Mucosa of stomach (tissue), 1 donor: Measurements from ENCODE around the gene SSRP1.

ENCODE experiments used
- H3K27me3 ChIP-seq: one replicate; pipeline ENCODE4 v1.7.0; 2013; ENCODE audit warnings: mild to moderate bottlenecking, low read length; ENCODE audit not compliant: control insufficient read depth, insufficient read depth
- H3K36me3 ChIP-seq: one replicate; pipeline ENCODE4 v1.7.0; 2013; ENCODE audit warnings: low read length; ENCODE audit not compliant: control insufficient read depth, insufficient read depth
- H3K4me1 ChIP-seq: one replicate; pipeline ENCODE4 v1.7.0; 2013; ENCODE audit warnings: mild to moderate bottlenecking, low read length; ENCODE audit not compliant: control insufficient read depth, insufficient read depth
- H3K4me3 ChIP-seq: one replicate; pipeline ENCODE4 v1.7.0; 2013; ENCODE audit warnings: low read length
- H3K9ac ChIP-seq: one replicate; pipeline ENCODE4 v1.7.0; 2013; ENCODE audit warnings: mild to moderate bottlenecking, low read length, moderate library complexity
- H3K9me3 ChIP-seq: one replicate; pipeline ENCODE4 v1.7.0; 2013; ENCODE audit warnings: mild to moderate bottlenecking, low read length, moderate library complexity; ENCODE audit not compliant: control insufficient read depth
- donor health status: Pancreatic carcinoma.

Gene SSRP1

DNA sequence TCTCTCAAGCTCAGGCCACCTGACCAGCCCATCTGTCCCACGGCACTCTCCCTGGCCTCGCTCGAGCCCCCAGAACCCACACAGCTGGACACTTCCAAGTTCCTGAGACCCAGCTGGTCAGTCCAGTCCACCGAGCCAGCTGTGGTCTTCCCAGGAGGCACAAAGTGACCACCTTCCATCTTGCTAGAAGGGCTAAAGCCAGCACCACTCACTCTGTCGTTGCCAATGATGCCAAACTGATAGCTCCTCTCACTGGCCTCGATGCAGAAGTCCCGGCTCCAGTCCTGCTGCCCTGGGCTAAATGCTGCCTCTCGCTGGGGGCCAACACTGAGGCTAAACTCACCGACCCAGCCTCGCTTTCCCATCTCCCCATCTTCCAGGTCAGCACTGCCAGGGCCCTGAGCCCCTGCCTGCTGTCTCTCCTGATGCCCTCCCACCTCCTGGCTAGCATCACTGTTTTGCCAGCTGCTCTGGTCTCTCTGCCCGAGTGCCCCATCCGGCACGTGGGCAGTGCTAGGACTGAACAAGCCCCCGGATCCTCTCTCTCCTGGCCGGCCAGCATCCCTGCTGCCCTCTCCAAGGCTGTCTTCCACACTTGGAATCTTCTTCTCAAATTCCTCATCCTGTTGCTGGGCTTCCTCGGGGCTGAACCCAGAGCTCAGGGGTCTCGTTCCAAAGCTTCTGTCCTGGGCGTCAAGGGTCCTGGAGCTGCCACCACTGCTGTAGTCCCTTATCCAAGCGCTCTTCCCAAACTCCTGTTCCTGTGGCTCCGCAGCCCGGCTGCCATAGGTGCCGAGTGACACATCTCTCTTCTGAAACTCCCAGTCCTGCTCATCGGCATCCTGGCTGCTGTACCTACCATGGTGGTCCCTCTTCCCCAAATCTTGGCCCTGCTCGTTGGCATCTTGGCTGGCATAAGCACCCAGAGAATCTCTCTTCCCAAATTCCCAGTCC, 26.3 kb downstream of the SSRP1 start:
- no peaks in the 10 kb centered on the region for H3K27me3 ChIP-seq
- no peak overlapping the region for H3K4me3 ChIP-seq
- peaks cover 88% of the 10 kb centered on the region for H3K4me1 ChIP-seq
- H3K9me3 ChIP-seq = no peaks in the 10 kb centered on the region
- peak overlapping the region; percentile 0 for H3K9ac ChIP-seq
- peaks cover 46% of the 10 kb centered on the region for H3K36me3 ChIP-seq

DNA sequence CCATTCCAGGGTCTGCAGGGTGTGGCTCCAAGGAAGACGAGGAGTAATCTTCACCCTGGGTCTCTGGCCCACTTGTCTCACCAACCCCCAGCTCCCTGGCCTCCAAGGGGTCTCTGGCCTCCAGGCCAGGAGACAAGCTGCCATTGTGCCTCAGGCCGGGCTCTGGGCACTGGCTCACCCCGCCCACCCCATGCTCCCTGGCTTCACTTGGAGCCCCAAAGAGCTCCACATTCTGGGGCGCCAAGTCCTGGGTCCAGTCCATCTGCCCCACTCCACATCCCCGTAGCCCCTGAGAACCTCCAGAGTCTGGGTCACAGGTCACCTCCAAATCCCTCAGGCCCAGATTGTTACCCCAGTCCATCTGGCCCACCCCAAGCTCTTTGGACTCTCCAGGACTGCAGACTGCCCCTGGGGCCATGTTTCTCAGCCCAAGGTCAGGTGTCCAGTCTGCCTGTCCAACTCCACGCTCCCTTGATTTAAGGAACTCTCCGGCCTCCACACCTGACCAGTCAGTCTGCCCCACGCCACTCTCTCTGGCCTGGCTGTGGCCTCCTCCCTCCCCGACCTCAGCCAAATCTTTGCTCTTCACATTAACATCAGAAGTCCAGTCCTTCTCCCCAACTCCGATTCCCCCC, 27.1 kb downstream of the SSRP1 start:
- peak overlapping the region; percentile 0 for H3K9ac ChIP-seq

DNA sequence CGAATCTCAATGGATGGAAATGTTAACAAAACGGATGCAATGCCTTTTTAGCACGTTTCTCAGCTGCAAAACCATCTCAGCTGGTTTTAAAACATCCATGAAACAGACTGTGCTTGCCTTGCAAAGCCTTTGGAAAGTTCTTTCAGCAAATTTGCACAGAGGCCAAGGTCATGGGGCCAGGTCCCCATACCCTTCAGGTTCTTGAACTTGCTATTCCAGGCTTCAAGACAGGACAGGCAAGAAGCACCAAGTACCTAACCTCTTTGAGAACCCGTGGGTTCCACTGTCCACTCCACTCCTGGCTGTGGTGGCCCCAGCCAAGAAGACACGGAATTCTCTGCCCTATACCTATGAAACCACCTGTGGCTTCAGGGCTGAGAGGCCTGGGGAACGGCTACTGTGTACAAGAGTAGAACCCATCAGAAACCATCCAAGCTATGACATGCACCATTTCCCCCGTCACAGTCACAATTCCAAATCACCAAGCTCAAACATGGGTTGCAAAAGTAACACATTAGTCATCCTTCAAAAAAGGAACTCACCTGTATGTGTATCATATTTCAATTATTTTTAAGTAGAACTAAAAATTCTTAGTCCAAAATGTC, 27.9 kb downstream of the SSRP1 start:
- Histone ChIP-seq H3K4me1 (peaks cover 87% of the 10 kb centered on the region), H3K9ac (no peak overlapping the region), H3K9me3 (no peaks in the 10 kb centered on the region), H3K4me3 (no peak overlapping the region), H3K36me3 (peaks cover 39% of the 10 kb centered on the region), H3K27me3 (no peaks in the 10 kb centered on the region)

More for the DNA sequence above, 27.1 kb downstream of the SSRP1 start:
- Histone ChIP-seq H3K4me3 (no peak overlapping the region), H3K9me3 (no peaks in the 10 kb centered on the region), H3K4me1 (peaks cover 92% of the 10 kb centered on the region), H3K36me3 (peaks cover 41% of the 10 kb centered on the region), H3K27me3 (no peaks in the 10 kb centered on the region)

DNA sequence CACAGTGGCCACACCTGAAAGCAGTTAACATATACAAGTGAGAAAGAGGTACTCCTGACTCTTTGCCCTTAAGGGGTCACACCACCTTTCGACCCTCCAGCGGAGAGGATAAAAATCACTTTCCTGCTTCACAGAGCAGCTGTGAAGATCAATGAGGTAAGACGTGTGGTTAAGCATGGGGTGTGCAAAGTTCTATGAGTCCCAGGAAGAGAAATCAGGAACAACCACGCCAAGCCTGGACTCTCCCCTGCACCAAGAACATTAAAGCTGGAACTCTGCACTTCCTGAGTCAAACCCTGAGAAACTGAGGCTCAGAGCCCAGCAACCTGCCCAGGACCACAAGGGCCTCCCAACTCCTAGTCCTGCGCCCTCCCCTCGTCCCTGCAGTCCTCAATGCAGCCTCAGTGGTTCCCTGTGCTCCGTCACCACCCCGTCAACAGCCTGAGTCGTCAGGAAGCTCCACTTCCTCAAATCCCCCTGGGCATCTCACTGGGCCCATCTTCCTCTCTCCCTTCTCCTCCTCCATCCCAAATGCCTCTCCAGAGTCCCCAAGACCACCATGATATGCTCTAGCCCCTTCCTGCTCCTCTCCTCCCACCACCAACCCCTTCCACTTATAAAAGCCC, 28.6 kb downstream of the SSRP1 start:
- Histone ChIP-seq H3K36me3 (peaks cover 36% of the 10 kb centered on the region), H3K27me3 (no peaks in the 10 kb centered on the region), H3K9ac (no peak overlapping the region), H3K9me3 (no peaks in the 10 kb centered on the region), H3K4me1 (peaks cover 79% of the 10 kb centered on the region), H3K4me3 (no peak overlapping the region)

DNA sequence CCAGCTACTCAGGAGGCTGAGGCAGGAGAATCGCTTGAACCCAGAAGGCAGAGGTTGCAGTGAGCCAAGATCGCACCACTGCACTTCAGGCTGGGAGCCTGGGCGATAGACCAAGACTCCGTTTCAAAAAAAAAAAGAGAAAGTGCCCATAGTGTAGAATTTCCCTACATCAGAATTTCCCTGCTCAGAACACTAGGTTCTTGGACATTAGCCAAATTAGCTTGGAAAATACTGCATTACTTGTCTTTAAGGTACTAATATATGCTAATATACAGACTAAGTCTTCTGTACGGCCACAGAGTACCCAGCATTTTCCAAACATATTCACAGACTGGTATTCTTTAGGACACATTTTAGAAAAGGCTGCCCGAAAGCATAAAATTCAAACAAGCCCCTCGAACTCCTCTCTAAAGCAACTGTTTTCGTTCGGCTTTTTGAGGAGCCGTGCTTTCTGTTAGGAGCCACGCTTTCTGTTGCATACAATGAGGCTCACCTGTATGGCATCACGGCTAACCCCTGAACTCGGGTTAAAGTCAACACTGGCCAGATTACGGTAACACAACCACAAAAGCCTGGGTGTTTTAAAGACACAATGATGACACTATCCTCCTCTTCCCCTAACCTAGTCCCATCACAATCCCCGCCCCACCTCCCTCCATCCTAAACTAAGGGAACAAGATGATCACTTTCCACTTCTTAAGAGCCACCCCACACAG, 29.4 kb downstream of the SSRP1 start:
- H3K9ac ChIP-seq = no peak overlapping the region
- H3K36me3 ChIP-seq = peaks cover 36% of the 10 kb centered on the region
- H3K4me1 ChIP-seq = peaks cover 72% of the 10 kb centered on the region
- no peaks in the 10 kb centered on the region for H3K9me3 ChIP-seq
- H3K27me3 ChIP-seq = no peaks in the 10 kb centered on the region
- no peak overlapping the region for H3K4me3 ChIP-seq

DNA sequence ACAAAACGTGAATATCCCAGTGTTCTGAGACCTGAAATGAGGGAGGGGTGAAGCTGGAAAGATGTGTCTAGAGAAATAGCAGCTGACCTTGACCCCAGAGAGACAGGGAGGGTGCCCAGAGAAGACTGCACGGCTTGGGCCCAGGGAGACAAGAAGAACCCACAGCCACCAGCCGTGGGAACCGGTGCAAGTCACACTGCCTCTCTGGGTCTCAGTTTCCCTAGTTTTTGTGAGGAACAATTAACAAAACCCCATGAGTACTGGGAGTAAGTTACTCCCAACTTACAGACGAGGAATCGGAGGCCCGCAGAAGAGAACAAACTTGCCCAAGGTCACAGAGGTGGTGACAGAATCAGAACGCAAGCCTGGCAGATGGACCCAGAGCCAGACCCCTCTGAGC, 30.2 kb downstream of the SSRP1 start:
- H3K36me3 ChIP-seq = peaks cover 36% of the 10 kb centered on the region
- H3K9ac ChIP-seq = no peak overlapping the region
- no peaks in the 10 kb centered on the region for H3K9me3 ChIP-seq
- H3K4me1 ChIP-seq = peaks cover 64% of the 10 kb centered on the region
- H3K27me3 ChIP-seq = no peaks in the 10 kb centered on the region
- H3K4me3 ChIP-seq = no peak overlapping the region

DNA sequence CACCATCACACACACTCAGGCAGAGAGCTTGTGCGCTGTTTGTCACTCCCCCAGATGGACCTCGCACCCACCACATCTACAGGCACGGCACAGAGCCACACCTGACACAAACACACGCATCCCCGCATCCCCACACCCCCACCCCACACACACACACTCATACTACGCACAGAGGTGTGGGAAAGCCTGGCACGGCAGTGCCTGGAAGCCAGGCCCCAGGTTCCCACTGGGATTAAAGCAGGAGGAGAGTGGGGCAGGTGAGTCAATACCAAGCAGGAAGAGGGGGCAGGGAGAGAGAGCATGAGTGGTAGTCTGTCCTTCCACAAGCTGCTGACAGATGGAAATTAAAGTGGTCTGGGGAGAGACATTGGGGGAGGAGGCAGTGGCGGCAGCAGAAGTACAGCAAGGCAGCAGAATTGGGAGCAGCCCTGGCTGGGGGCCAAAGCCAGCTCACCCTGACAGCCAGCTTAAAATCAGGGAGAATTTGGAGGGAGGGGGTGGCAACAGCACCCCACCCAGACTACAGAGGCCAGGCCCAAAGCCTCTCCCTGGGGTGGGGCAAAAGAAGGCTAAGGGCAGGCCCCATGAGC, 31.6 kb downstream of the SSRP1 start:
- H3K36me3 ChIP-seq = peaks cover 36% of the 10 kb centered on the region
- H3K9ac ChIP-seq = peak overlapping the region; percentile 31
- H3K4me1 ChIP-seq = peaks cover 50% of the 10 kb centered on the region

DNA sequence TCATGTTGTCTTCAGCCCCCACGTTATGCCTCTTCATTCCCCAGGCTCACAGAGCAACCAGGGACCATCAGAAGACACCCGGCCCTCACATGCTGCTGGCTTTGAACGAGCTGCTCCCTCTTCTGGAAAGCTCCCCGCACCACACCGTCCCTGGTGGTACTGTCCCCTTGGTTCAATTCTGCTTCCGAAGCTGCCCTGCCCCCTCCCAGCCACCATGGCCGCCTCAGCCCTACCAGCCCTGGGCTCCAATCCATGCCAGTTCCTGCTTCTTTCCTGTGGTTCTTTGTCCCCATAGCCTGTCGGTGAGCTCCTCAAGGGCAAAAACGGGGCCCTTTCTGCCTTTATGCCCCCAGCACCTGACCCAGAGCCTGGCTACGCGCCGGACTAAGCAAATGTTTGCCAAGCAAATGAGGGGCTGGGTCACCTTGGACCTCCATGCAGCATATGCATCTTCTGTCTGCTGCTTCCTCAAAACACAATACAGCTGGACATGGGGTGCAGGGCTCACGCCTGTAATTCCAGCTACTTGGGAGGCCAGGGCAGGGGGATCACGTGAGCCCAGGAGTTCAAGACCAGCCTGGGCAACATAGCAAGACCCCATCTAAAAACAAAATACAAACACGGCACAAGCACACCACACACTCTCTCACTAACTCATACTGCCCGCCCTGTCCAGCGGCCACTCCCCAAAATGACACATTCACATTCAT, 32.3 kb downstream of the SSRP1 start:
- peaks cover 43% of the 10 kb centered on the region for H3K4me1 ChIP-seq
- peak overlapping the region; percentile 31 for H3K9ac ChIP-seq
- no peak overlapping the region for H3K4me3 ChIP-seq
- no peaks in the 10 kb centered on the region for H3K27me3 ChIP-seq
- peaks cover 8% of the 10 kb centered on the region for H3K9me3 ChIP-seq
- peaks cover 36% of the 10 kb centered on the region for H3K36me3 ChIP-seq

More for the DNA sequence above, 31.6 kb downstream of the SSRP1 start:
- Histone ChIP-seq H3K9me3 (peaks cover 8% of the 10 kb centered on the region), H3K27me3 (no peaks in the 10 kb centered on the region), H3K4me3 (no peak overlapping the region)

DNA sequence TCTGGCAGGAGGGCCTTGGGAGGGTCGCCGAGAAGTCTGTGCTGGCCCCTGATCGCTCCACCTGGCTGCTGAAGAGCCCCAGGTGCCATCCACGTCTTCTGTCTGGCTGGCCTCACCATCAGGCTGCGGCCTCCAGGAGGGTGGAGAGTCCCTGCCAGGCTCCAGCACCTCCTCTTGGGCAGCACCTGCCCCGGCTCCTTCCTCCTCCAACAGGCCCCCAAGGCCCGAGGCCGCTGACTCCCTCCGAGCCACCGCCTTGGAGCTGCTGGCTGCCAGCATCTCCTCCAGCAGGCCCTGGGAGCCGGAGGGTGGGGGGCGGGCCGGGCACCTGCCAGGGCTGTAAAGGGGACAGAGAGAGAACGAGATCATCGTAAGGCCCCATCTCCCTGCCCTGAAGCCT, 33.2 kb downstream of the SSRP1 start:
- H3K9ac ChIP-seq = no peak overlapping the region
- no peak overlapping the region for H3K4me3 ChIP-seq
- peaks cover 35% of the 10 kb centered on the region for H3K4me1 ChIP-seq
- H3K36me3 ChIP-seq = peaks cover 33% of the 10 kb centered on the region
- peaks cover 8% of the 10 kb centered on the region for H3K9me3 ChIP-seq
- no peaks in the 10 kb centered on the region for H3K27me3 ChIP-seq

DNA sequence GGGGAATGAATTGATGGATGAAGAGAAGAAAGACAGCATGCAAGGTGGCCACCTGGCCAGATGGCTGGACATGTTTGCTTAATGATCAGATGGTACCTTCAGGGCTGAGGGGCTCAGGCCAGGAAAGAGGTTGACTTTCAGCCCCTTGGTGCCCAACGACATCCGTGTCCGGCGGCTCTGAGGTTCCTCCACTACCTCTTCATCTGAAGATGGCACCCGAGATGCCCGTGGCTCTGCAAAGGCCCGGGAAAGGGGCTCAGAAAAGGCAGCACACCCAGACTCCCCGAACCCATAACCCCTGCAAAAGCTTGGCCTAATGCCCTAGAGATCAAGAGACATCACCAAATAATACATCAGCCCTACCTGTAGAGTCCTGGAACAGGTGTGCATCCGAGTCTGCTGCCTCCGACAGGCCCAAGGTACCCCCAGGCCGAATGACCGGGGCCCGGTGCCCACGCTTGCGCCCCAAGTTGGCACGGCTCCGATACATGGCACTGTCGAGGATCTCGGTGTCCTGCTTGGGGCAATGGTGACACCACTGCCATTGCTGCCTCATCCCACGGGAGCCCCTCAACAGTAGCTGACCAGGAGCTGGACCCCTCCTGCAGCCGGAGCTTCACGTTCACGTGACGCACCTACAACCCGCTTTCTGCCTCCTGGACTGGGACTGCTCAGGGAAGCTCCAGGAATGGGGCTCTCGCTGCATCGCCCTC, 33.8 kb downstream of the SSRP1 start:
- no peak overlapping the region for H3K9ac ChIP-seq
- peaks cover 28% of the 10 kb centered on the region for H3K36me3 ChIP-seq
- H3K27me3 ChIP-seq = no peaks in the 10 kb centered on the region
- no peak overlapping the region for H3K4me3 ChIP-seq
- H3K4me1 ChIP-seq = peaks cover 29% of the 10 kb centered on the region
- peaks cover 8% of the 10 kb centered on the region for H3K9me3 ChIP-seq
